ENCODE measurements around the gene NDUFB5.

- no peak for TF ChIP-seq CTCF (IDR thresholded peaks at IDR 0.05)
- no peak for TF ChIP-seq POLR2A (IDR thresholded peaks at IDR 0.05)
These were observed 61.4 kb downstream of the NDUFB5 start for GRCh38 chr3:179666030-179666429.

Measured in uterus (tissue), 2 donors.